HCT116 (cell line): ENCODE data around the gene FLT4. TPM values are rescaled to one million over a fixed set of nuclear protein-coding genes. Genes with fewer than 3 reads are reported as not detected.

Experiments used
- ATAC-seq: fragments of 200-7000 bp; cut with Tn5 transposase; 2 replicates; pipeline ENCODE4 v1.9.1; 2020; ENCODE audit warnings: mild to moderate bottlenecking, moderate library complexity
- Bru-seq: library from RNA; stranded (reverse); fragments of 400-500 nt; gene quantifications from one replicate; lab custom pipeline; 2021; lab: Mats Ljungman, UMichigan
- BruChase-seq, 2 experiments: library from RNA; stranded (reverse); fragments of 400-500 nt; gene quantifications; one replicate each; lab custom pipeline; 2021; lab: Mats Ljungman, UMichigan
- BruUV-seq: library from RNA; stranded (reverse); fragments of 400-500 nt; replicated peaks from 2 replicates; lab custom pipeline; 2021; lab: Mats Ljungman, UMichigan
- CTCF ChIA-PET: fragments of 300-600 bp; sonication (Branson Sonifier 250); formaldehyde crosslinking; loops from one replicate; lab custom pipeline; 2021; ENCODE audit warnings: antibody characterized with exemption; lab: Charles Lee
- POLR2A ChIA-PET: fragments of 300-600, 350-600 bp; sonication (Branson Sonifier 250); formaldehyde crosslinking; loops from one replicate; lab custom pipeline; 2021; ENCODE audit warnings: antibody characterized with exemption; lab: Charles Lee
- RAD21 ChIA-PET, 2 experiments: fragments of 300-600 bp; sonication (Branson Sonifier 250); formaldehyde crosslinking; loops; one replicate each; lab custom pipeline; 2023; ENCODE audit warnings: low total read pairs in 2 of 2; ENCODE audit not compliant: uncharacterized antibody in 2 of 2, unreplicated experiment in 2 of 2, low non-redundant PET in 1 of 2; lab: Charles Lee
- DNase-seq: peaks from one replicate; pipeline ENCODE4 v3.0.0-alpha.2; 2010; ENCODE audit warnings: low read depth, low spot score
- H2AFZ ChIP-seq: fragments of 200-600 bp; shearing (Covaris generic), sonication (generic); 2 replicates; pipeline ENCODE4 v1.6.1; 2017; ENCODE audit warnings: low read depth, mixed run types, mixed read lengths, antibody characterized with exemption, low read length; ENCODE audit not compliant: poor library complexity, severe bottlenecking
- H3K27ac ChIP-seq: 2 replicates; pipeline ENCODE4 v1.5.1; 2012; ENCODE audit warnings: low read depth, low read length
- H3K27me3 ChIP-seq: fragments of 200-600 bp; sonication (generic); 2 replicates; pipeline ENCODE4 v1.6.1; 2016; ENCODE audit warnings: mixed run types, low read length, mixed read lengths; ENCODE audit not compliant: insufficient read depth
- H3K36me3 ChIP-seq, 2 experiments: fragments of 200-500 bp in 1 of 2; fragments of 200-600 bp in 1 of 2; sonication (Bioruptor generic) in 1 of 2; sonication (generic) in 1 of 2; 2 replicates each; pipeline versions ENCODE4 v1.5.1 to v1.6.1; 2014 to 2016; ENCODE audit warnings: low read length in 2 of 2, inconsistent platforms in 1 of 2, mixed read lengths in 1 of 2, mixed run types in 1 of 2; ENCODE audit not compliant: insufficient read depth in 2 of 2, control insufficient read depth in 1 of 2
- H3K4me1 ChIP-seq, 2 experiments: fragments of 200-600 bp in 1 of 2; sonication (generic) in 1 of 2; 2 replicates each; pipeline versions ENCODE4 v1.5.1 to v1.6.1; 2012 to 2017; ENCODE audit warnings: low read length in 2 of 2, inconsistent platforms in 1 of 2, mild to moderate bottlenecking in 1 of 2, mixed read lengths in 1 of 2, mixed run types in 1 of 2, moderate library complexity in 1 of 2; ENCODE audit not compliant: insufficient read depth in 2 of 2, control insufficient read depth in 1 of 2
- H3K4me2 ChIP-seq: fragments of 200-600 bp; sonication (generic); 2 replicates; pipeline ENCODE4 v1.6.1; 2017; ENCODE audit warnings: mixed run types, low read length, mixed read lengths
- H3K4me3 ChIP-seq, 2 experiments: fragments of 200-600 bp in 1 of 2; sonication (generic) in 1 of 2; replicated peaks in 1 of 2; 2 replicates each; pipeline ENCODE4 v1.5.1; 2011 to 2016; ENCODE audit warnings: low read length in 2 of 2, control low read depth in 1 of 2, low read depth in 1 of 2, mild to moderate bottlenecking in 1 of 2, mixed read lengths in 1 of 2, mixed run types in 1 of 2
- H3K79me2 ChIP-seq: fragments of 200-600 bp; sonication (generic); 2 replicates; pipeline ENCODE4 v1.6.1; 2017; ENCODE audit warnings: mild to moderate bottlenecking, mixed run types, low read length, moderate library complexity, mixed read lengths; ENCODE audit not compliant: insufficient read depth
- H3K9ac ChIP-seq: fragments of 200-600 bp; sonication (generic); 2 replicates; pipeline ENCODE4 v1.6.1; 2016; ENCODE audit warnings: low read length, mixed read lengths
- H3K9me2 ChIP-seq: fragments of 200-600 bp; sonication (generic), shearing (Covaris generic); 2 replicates; pipeline ENCODE4 v1.6.1; 2017; ENCODE audit warnings: mixed run types, mild to moderate bottlenecking, moderate library complexity; ENCODE audit not compliant: insufficient read depth
- H3K9me3 ChIP-seq, 2 experiments: fragments of 200-500 bp in 1 of 2; fragments of 200-600 bp in 1 of 2; sonication (Bioruptor generic) in 1 of 2; sonication (generic) in 1 of 2; 2 replicates each; pipeline ENCODE4 v1.6.1; 2014 to 2017; ENCODE audit warnings: low read length in 2 of 2, mixed read lengths in 2 of 2, inconsistent platforms in 1 of 2, low read depth in 1 of 2, mild to moderate bottlenecking in 1 of 2, mixed run types in 1 of 2, moderate library complexity in 1 of 2; ENCODE audit not compliant: control insufficient read depth in 1 of 2, insufficient read depth in 1 of 2
- H4K20me1 ChIP-seq: fragments of 200-600 bp; sonication (generic), shearing (Covaris generic); 2 replicates; pipeline ENCODE4 v1.6.1; 2017; ENCODE audit warnings: mixed run types, mild to moderate bottlenecking, moderate library complexity; ENCODE audit not compliant: insufficient read depth
- CBX3 ChIP-seq: IDR thresholded peaks from 2 replicates; pipeline ENCODE4 v1.6.1; 2012; ENCODE audit warnings: low read depth
- CEBPB ChIP-seq: IDR thresholded peaks from 2 replicates; pipeline ENCODE4 v1.6.1; 2012; ENCODE audit warnings: low read depth
- EGR1 ChIP-seq: IDR thresholded peaks from 2 replicates; pipeline ENCODE4 v1.6.1; 2012; ENCODE audit warnings: low read depth
- ELF1 ChIP-seq: IDR thresholded peaks from 2 replicates; pipeline ENCODE4 v1.6.1; 2012; ENCODE audit warnings: low read depth, borderline replicate concordance
- EZH2 ChIP-seq: fragments of 200-600 bp; sonication (generic); IDR thresholded peaks from 2 replicates; pipeline ENCODE4 v1.6.1; 2017; ENCODE audit warnings: antibody characterized with exemption, mixed run types
- EZH2phosphoT487 ChIP-seq: fragments of 200-600 bp; IDR thresholded peaks from 2 replicates; pipeline ENCODE4 v1.6.1; 2018; ENCODE audit warnings: antibody characterized with exemption, borderline replicate concordance
- FOSL1 ChIP-seq: IDR thresholded peaks from 2 replicates; pipeline ENCODE4 v1.6.1; 2012; ENCODE audit warnings: low read depth
- JUND ChIP-seq: IDR thresholded peaks from 2 replicates; pipeline ENCODE4 v1.6.1; 2012
- POLR2AphosphoS5 ChIP-seq: IDR thresholded peaks from 2 replicates; pipeline ENCODE4 v1.6.1; 2011; ENCODE audit warnings: mild to moderate bottlenecking, low read depth, low read length, moderate library complexity
- RAD21 ChIP-seq: IDR thresholded peaks from 2 replicates; pipeline ENCODE4 v1.6.1; 2012; ENCODE audit warnings: low read depth, mild to moderate bottlenecking
- SIN3A ChIP-seq: IDR thresholded peaks from 2 replicates; pipeline ENCODE4 v1.6.1; 2012; ENCODE audit warnings: low read depth
- SP1 ChIP-seq: IDR thresholded peaks from 2 replicates; pipeline ENCODE4 v1.6.1; 2012; ENCODE audit warnings: low read depth
- SRF ChIP-seq: IDR thresholded peaks from 2 replicates; pipeline ENCODE4 v1.6.1; 2012; ENCODE audit warnings: low read depth
- TCF7L2 ChIP-seq: IDR thresholded peaks from 2 replicates; pipeline ENCODE4 v1.7.0; 2011; ENCODE audit warnings: borderline replicate concordance, inconsistent platforms; ENCODE audit not compliant: insufficient read depth, insufficient read length; ENCODE audit errors: extremely low read depth
- YY1 ChIP-seq: IDR thresholded peaks from 2 replicates; pipeline ENCODE4 v1.6.1; 2011; ENCODE audit warnings: low read length, low read depth, moderate library complexity, mild to moderate bottlenecking; ENCODE audit not compliant: insufficient replicate concordance; ENCODE audit errors: extremely low read depth
- intact Hi-C: fragments of 100-400 bp; cut with micrococcal nuclease; formaldehyde crosslinking; loops from 2 replicates; pipeline ENCODE4 v1.10.0; 2022
- long read RNA-seq: library from polyadenylated mRNA; unstranded; transcript quantifications from one replicate; pipeline ENCODE4 v2.0.0, GENCODE V29; 2021; ENCODE audit not compliant: unreplicated experiment
- polyA plus RNA-seq: library from polyadenylated mRNA; unstranded; fragments of >200 nt; gene quantifications from 2 replicates; pipeline ENCODE4 v1.2.1, GENCODE V29; 2012; ENCODE audit warnings: missing spikeins
- total RNA-seq: library from RNA; stranded (reverse); gene quantifications from one replicate; pipeline ENCODE4 v1.2.1, GENCODE V29; 2021; ENCODE audit not compliant: unreplicated experiment
- TF ChIP-seq, protein P1 (sequence below): IDR thresholded peaks from 2 replicates; pipeline ENCODE4 v1.6.1; 2012; ENCODE audit warnings: low read depth
- TF ChIP-seq, protein P2 (sequence below): IDR thresholded peaks from 2 replicates; pipeline ENCODE4 v1.6.1; 2012

FLT4 gene
- total RNA-seq = 0.17 TPM
- polyA plus RNA-seq = 0.07 and 0.09 TPM in 2 replicates
- Bru-seq, nascent RNA = percentile 7 among the genes with signal in this experiment
- percentile 4 among the genes with signal in this experiment for BruChase-seq, experiment 1, labeled RNA remaining after a 6-hour chase
- percentile 2 among the genes with signal in this experiment for BruChase-seq, experiment 2, labeled RNA remaining after a 2-hour chase
- long read RNA-seq = 0 reads

DNA sequence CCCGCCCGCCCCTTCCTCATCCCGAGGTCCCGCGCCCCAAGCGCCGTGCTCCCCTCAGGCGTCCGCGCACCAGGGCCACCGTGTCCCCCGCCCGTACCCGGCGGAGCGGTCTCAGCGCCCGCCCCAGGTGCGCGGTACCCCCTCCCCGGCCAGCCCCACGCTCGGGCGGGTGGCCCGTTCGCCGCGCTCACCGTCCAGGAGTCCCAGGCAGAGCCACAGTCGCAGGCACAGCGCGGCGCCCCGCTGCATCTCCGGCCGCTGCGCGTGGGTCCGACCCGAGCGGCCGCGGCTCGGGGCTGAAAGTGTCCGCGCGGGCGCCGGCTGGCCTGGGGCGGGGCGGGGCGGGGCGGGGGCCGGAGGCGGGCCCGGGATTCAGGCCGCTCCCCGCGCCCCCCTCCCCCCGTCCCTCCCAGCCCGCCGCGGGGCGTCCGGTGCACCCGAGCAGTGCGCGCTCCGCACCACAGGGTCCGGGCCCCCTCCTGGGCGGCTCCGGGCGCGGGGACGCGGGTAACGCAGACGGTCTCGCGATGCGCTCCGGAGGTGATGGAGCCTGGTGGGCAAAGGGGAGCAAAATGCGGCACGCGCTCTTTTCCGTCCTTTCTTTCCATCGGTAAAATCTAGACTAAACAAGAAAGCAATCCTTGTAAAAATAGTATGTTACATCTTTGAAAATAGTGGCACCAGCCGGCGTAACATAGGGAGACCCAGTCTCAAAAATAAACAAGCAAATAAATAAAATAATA lies at the start of gene FLT4:
Gene FLT4, minus strand, starts transcription at position 304 of the 743 bp plus-strand sequence. Its CDS starts 55 bp downstream, at position 249.
- ChIA-PET POLR2A (no interaction called here), RAD21 (no interaction called here), CTCF (no interaction called here)
- H3K4me3 ChIP-seq = no peak within 1 kb of the TSS
- no peak within 1 kb of the TSS for H3K27ac ChIP-seq
- no TSS peak for BruUV-seq
- H3K9ac ChIP-seq = no peak within 1 kb of the TSS
- no peaks in the 10 kb centered on the region for H3K36me3 ChIP-seq
- TF ChIP-seq JUND (no peak), EZH2 (no peak)
- no peak within 1 kb of the TSS for H2AFZ ChIP-seq
- no peak within 1 kb of the TSS for H3K4me2 ChIP-seq
- intact Hi-C loops = no loop called here
- H3K4me1 ChIP-seq = no peaks in the 10 kb centered on the region
- ATAC-seq = no peak
- H3K79me2 ChIP-seq = no peaks in the 10 kb centered on the region
- H3K9me2 ChIP-seq = no peaks in the 10 kb centered on the region
- DNase-seq = no peak
- no peaks in the 10 kb centered on the region for H4K20me1 ChIP-seq
- H3K9me3 ChIP-seq = no peaks in the 10 kb centered on the region
- no peaks in the 10 kb centered on the region for H3K27me3 ChIP-seq

DNA sequence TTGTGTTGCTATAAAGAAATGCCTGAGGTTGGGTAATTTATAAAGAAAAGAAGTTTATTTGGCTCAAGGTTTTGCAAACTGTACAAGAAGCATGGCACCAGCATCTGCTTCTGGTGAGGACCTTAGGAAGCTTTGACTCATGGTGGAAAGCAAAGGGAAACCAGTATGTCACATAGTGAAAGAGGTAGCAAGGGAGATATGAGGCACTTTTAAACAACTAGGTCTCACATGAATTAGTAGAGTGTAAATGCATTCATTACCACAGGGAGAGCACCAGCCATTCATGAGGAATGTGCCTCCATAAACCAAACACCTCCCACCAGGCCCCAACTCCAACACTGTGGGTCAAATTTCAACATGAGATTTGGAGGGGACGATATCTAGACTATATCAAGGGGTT lies 49.6 kb upstream of the FLT4 start:
- H2AFZ ChIP-seq = no peak overlapping the region
- H3K4me3 ChIP-seq = no peak overlapping the region
- no TSS peak for BruUV-seq
- H3K27me3 ChIP-seq = no peaks in the 10 kb centered on the region
- no peaks in the 10 kb centered on the region for H3K36me3 ChIP-seq
- no peak overlapping the region for H3K27ac ChIP-seq
- H3K9ac ChIP-seq = no peak overlapping the region
- H3K9me2 ChIP-seq = 0 out of 2 replicates have a peak, but pooled peaks cover 4% of the 10 kb centered on the region
- ChIA-PET RAD21 (no interaction called here), CTCF (no interaction called here), POLR2A (no interaction called here)
- no peaks in the 10 kb centered on the region for H3K9me3 ChIP-seq
- DNase-seq = no peak
- no peak for ATAC-seq
- no peak overlapping the region for H3K4me2 ChIP-seq
- 0 out of 4 replicates have a peak, but pooled peaks cover 0 to under 1% of the 10 kb centered on the region in 2 experiments for H3K4me1 ChIP-seq
- no peaks in the 10 kb centered on the region for H3K79me2 ChIP-seq
- intact Hi-C loops = no loop called here
- H4K20me1 ChIP-seq = no peaks in the 10 kb centered on the region
- no peak for TF ChIP-seq TCF7L2
- no peak for TF ChIP-seq EZH2phosphoT487
- TF ChIP-seq POLR2AphosphoS5 = no peak
- TF ChIP-seq, protein P1, sequence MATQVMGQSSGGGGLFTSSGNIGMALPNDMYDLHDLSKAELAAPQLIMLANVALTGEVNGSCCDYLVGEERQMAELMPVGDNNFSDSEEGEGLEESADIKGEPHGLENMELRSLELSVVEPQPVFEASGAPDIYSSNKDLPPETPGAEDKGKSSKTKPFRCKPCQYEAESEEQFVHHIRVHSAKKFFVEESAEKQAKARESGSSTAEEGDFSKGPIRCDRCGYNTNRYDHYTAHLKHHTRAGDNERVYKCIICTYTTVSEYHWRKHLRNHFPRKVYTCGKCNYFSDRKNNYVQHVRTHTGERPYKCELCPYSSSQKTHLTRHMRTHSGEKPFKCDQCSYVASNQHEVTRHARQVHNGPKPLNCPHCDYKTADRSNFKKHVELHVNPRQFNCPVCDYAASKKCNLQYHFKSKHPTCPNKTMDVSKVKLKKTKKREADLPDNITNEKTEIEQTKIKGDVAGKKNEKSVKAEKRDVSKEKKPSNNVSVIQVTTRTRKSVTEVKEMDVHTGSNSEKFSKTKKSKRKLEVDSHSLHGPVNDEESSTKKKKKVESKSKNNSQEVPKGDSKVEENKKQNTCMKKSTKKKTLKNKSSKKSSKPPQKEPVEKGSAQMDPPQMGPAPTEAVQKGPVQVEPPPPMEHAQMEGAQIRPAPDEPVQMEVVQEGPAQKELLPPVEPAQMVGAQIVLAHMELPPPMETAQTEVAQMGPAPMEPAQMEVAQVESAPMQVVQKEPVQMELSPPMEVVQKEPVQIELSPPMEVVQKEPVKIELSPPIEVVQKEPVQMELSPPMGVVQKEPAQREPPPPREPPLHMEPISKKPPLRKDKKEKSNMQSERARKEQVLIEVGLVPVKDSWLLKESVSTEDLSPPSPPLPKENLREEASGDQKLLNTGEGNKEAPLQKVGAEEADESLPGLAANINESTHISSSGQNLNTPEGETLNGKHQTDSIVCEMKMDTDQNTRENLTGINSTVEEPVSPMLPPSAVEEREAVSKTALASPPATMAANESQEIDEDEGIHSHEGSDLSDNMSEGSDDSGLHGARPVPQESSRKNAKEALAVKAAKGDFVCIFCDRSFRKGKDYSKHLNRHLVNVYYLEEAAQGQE = no peak
- no peak for TF ChIP-seq EZH2
- TF ChIP-seq, protein P2, sequence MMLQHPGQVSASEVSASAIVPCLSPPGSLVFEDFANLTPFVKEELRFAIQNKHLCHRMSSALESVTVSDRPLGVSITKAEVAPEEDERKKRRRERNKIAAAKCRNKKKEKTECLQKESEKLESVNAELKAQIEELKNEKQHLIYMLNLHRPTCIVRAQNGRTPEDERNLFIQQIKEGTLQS = no peak
- no peak for TF ChIP-seq RAD21
- TF ChIP-seq YY1 = no peak
- TF ChIP-seq CBX3 = no peak
- no peak for TF ChIP-seq EGR1
- no peak for TF ChIP-seq SRF
- no peak for TF ChIP-seq ELF1
- TF ChIP-seq FOSL1 = no peak
- no peak for TF ChIP-seq SP1
- TF ChIP-seq SIN3A = no peak
- TF ChIP-seq CEBPB = no peak
